Prostate gland (tissue), 2 donors: ENCODE results near the gene PADI1.

Source experiments
- POLR2A ChIP-seq: fragments of 450-650 bp; IDR thresholded peaks from one replicate; pipeline ENCODE4 v1.6.1; 2016; ENCODE audit warnings: antibody characterized with exemption, mild to moderate bottlenecking
- POLR2AphosphoS5 ChIP-seq: sonication (generic); formaldehyde crosslinking; IDR thresholded peaks from one replicate; pipeline ENCODE4 v1.6.1; 2017; ENCODE audit warnings: antibody characterized with exemption
- TF ChIP-seq, protein P1 (sequence below), 4 experiments: fragments of 200-600 bp in 2 of 4; fragments of 450-650 bp in 2 of 4; sonication (generic) in 2 of 4; IDR thresholded peaks; 1 replicate in 3 of 4; 2 replicates in 1 of 4; pipeline ENCODE4 v1.5.1; 2016 to 2019; ENCODE audit warnings: antibody characterized with exemption in 4 of 4, mild to moderate bottlenecking in 2 of 4, moderate library complexity in 2 of 4

DNA sequence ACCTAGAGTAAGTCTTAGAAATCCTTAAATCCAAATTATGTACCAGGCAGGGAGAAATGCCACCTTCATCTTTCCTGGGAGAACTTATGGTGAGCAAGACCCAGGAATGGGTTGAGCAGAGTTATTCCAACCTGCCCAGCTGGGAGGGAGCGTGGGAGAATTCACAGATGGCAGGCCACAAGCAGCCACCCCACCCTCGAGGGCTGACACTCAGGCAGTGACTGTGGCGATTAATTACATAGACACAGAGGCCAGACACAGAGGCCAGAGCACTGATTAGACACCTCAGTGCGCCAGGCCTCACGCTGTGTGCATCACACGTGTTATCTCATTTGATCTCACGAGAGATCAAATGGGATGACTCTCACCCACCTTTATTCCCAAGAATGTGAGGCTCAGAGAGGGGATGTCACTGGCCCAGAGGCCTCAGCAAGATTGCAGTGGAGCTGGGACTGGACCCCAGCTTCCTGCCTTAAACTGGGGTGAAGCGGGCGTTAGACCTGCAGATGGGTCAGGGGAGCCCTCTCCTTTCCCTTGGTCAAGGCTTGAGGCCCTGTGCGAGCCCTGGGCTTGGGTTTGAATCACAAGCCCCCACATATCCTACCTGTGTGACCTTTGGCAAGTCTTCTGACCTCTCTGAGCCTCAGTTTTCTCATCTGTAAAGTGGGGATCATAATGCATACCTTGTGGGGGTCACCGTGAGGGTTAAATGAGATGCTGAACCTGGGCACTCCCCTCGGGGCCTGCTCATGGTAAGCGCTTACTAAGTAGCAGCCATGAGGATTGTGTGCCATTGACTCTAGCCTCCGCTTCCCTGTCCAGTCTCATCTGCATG lies 74.3 kb downstream of the PADI1 start:
- TF ChIP-seq, protein P1, sequence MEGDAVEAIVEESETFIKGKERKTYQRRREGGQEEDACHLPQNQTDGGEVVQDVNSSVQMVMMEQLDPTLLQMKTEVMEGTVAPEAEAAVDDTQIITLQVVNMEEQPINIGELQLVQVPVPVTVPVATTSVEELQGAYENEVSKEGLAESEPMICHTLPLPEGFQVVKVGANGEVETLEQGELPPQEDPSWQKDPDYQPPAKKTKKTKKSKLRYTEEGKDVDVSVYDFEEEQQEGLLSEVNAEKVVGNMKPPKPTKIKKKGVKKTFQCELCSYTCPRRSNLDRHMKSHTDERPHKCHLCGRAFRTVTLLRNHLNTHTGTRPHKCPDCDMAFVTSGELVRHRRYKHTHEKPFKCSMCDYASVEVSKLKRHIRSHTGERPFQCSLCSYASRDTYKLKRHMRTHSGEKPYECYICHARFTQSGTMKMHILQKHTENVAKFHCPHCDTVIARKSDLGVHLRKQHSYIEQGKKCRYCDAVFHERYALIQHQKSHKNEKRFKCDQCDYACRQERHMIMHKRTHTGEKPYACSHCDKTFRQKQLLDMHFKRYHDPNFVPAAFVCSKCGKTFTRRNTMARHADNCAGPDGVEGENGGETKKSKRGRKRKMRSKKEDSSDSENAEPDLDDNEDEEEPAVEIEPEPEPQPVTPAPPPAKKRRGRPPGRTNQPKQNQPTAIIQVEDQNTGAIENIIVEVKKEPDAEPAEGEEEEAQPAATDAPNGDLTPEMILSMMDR (IDR thresholded peaks at IDR 0.05) = no peak
- no peak for TF ChIP-seq POLR2A
- TF ChIP-seq POLR2AphosphoS5 = no peak
